CD14-positive monocyte (primary cell): ENCODE measurements around the gene HNRNPC. TPM values are rescaled to one million over a fixed set of nuclear protein-coding genes. Genes with fewer than 3 reads are reported as not detected.

ENCODE experiments used
- DNase-seq, 3 donors: peaks; one replicate each; pipeline ENCODE4 v3.0.0-alpha.2; 2011 to 2022
- H2AFZ ChIP-seq: 2 replicates; pipeline ENCODE4 v1.6.0; 2012; ENCODE audit warnings: mild to moderate bottlenecking, low read depth, low read length, inconsistent platforms; ENCODE audit not compliant: insufficient read depth, poor library complexity, severe bottlenecking
- H3K27ac ChIP-seq, 2 donors: 1 replicate in 1 of 2; 2 replicates in 1 of 2; pipeline ENCODE4 v1.5.1; 2012 to 2013; ENCODE audit warnings: low read length in 2 of 2, control low read depth in 1 of 2, inconsistent platforms in 1 of 2, low read depth in 1 of 2, mild to moderate bottlenecking in 1 of 2
- H3K27me3 ChIP-seq, 2 donors: one replicate each; pipeline versions ENCODE4 v1.6.0 to v1.6.1; 2011 to 2013; ENCODE audit warnings: low read length in 2 of 2; ENCODE audit not compliant: control insufficient read depth in 2 of 2, insufficient read depth in 2 of 2
- H3K36me3 ChIP-seq, 2 donors: replicated peaks in 1 of 2; 1 replicate in 1 of 2; 2 replicates in 1 of 2; pipeline versions ENCODE4 v1.5.1 to v1.6.1; 2012 to 2013; ENCODE audit warnings: low read length in 2 of 2, control low read depth in 1 of 2, inconsistent platforms in 1 of 2, mild to moderate bottlenecking in 1 of 2; ENCODE audit not compliant: insufficient read depth in 2 of 2, control insufficient read depth in 1 of 2
- H3K4me1 ChIP-seq, 2 donors: 1 replicate in 1 of 2; 2 replicates in 1 of 2; pipeline versions ENCODE4 v1.5.1 to v1.6.1; 2012 to 2013; ENCODE audit warnings: low read length in 2 of 2, control low read depth in 1 of 2, inconsistent platforms in 1 of 2, mild to moderate bottlenecking in 1 of 2, moderate library complexity in 1 of 2; ENCODE audit not compliant: insufficient read depth in 2 of 2, control insufficient read depth in 1 of 2
- H3K4me2 ChIP-seq: replicated peaks from 2 replicates; pipeline ENCODE3; 2012; ENCODE audit warnings: low read length, moderate library complexity, mild to moderate bottlenecking; ENCODE audit not compliant: poor library complexity, severe bottlenecking; ENCODE audit errors: extremely low read depth
- H3K4me3 ChIP-seq, 3 experiments: fragments of 200-600 bp in 1 of 3; sonication (generic) in 1 of 3; replicated peaks in 1 of 3; 1 replicate in 2 of 3; 2 replicates in 1 of 3; pipeline ENCODE4 v1.5.1; 2011 to 2013; ENCODE audit warnings: low read length in 3 of 3, mild to moderate bottlenecking in 3 of 3, control low read depth in 2 of 3, low read depth in 2 of 3, inconsistent platforms in 1 of 3, moderate library complexity in 1 of 3
- H3K79me2 ChIP-seq: 2 replicates; pipeline ENCODE4 v1.6.0; 2012; ENCODE audit warnings: mild to moderate bottlenecking, control low read depth, inconsistent platforms, low read length, moderate library complexity; ENCODE audit not compliant: insufficient read depth
- H3K9ac ChIP-seq: 2 replicates; pipeline ENCODE4 v1.6.0; 2017; ENCODE audit warnings: low read length, mild to moderate bottlenecking; ENCODE audit not compliant: insufficient read depth, poor library complexity, severe bottlenecking
- H3K9me3 ChIP-seq, 2 donors: replicated peaks in 1 of 2; 1 replicate in 1 of 2; 2 replicates in 1 of 2; pipeline versions ENCODE4 v1.5.1 to v1.6.1; 2012 to 2013; ENCODE audit warnings: low read length in 2 of 2, control low read depth in 1 of 2; ENCODE audit not compliant: control insufficient read depth in 1 of 2, insufficient read depth in 1 of 2
- H4K20me1 ChIP-seq: 2 replicates; pipeline ENCODE4 v1.6.0; 2012; ENCODE audit warnings: mild to moderate bottlenecking, low read length, control low read depth, moderate library complexity; ENCODE audit not compliant: insufficient read depth
- H3K27ac Mint-ChIP-seq, 7 donors: one replicate each; pipeline ENCODE4 v1.8.0; 2020; ENCODE audit warnings: mild to moderate bottlenecking in 7 of 7, mixed read lengths in 7 of 7, moderate library complexity in 6 of 7, inconsistent platforms in 2 of 7
- H3K27me3 Mint-ChIP-seq, 3 donors: one replicate each; pipeline ENCODE4 v1.8.0; 2021 to 2022; ENCODE audit warnings: low read depth in 3 of 3, mild to moderate bottlenecking in 3 of 3, mixed read lengths in 3 of 3, moderate library complexity in 3 of 3, inconsistent platforms in 1 of 3
- H3K36me3 Mint-ChIP-seq, 2 donors: one replicate each; pipeline ENCODE4 v1.8.0; 2020; ENCODE audit warnings: mixed read lengths in 2 of 2, inconsistent platforms in 1 of 2, mild to moderate bottlenecking in 1 of 2
- H3K4me1 Mint-ChIP-seq: one replicate; pipeline ENCODE4 v1.8.0; 2020; ENCODE audit warnings: mild to moderate bottlenecking, mixed read lengths
- H3K4me3 Mint-ChIP-seq, 2 donors: one replicate each; pipeline ENCODE4 v1.8.0; 2020; ENCODE audit warnings: mild to moderate bottlenecking in 2 of 2, mixed read lengths in 2 of 2, moderate library complexity in 1 of 2
- H3K9me3 Mint-ChIP-seq, 7 donors: one replicate each; pipeline ENCODE4 v1.8.0; 2020 to 2022; ENCODE audit warnings: mixed read lengths in 7 of 7, mild to moderate bottlenecking in 6 of 7, moderate library complexity in 6 of 7, inconsistent platforms in 2 of 7
- WGBS: methylation state at CpG from one replicate; pipeline ENCODE4 v1.1.5; 2013; ENCODE audit warnings: missing lambda C conversion rate; ENCODE audit not compliant: insufficient coverage; 5-methylcytosine and 5-hydroxymethylcytosine counted together
- intact Hi-C, 2 donors: fragments of 100-400 bp; cut with micrococcal nuclease; formaldehyde crosslinking; loops; one replicate each; pipeline versions ENCODE4 v1.15.0 to v1.15.1; 2023
- polyA plus RNA-seq, 3 donors: library from polyadenylated mRNA; depleted of rRNA in 1 of 3; unstranded in 2 of 3; stranded (reverse) in 1 of 3; fragments of 300-500 nt in 2 of 3; fragments of >200 nt in 1 of 3; fragmentation: Illumina TruSeq in 2 of 3; gene quantifications; 1 replicate in 2 of 3; 2 replicates in 1 of 3; pipeline ENCODE4 v1.2.3, GENCODE V29; 2012 to 2021
- TF ChIP-seq, protein P1 (sequence below): fragments of 200-600 bp; IDR thresholded peaks from one replicate; pipeline ENCODE4 v1.8.0; 2022; ENCODE audit warnings: antibody characterized with exemption, mild to moderate bottlenecking

The HNRNPC gene
- polyA plus RNA-seq, 3 donors: 391 to 609 (median 580) TPM

DNA sequence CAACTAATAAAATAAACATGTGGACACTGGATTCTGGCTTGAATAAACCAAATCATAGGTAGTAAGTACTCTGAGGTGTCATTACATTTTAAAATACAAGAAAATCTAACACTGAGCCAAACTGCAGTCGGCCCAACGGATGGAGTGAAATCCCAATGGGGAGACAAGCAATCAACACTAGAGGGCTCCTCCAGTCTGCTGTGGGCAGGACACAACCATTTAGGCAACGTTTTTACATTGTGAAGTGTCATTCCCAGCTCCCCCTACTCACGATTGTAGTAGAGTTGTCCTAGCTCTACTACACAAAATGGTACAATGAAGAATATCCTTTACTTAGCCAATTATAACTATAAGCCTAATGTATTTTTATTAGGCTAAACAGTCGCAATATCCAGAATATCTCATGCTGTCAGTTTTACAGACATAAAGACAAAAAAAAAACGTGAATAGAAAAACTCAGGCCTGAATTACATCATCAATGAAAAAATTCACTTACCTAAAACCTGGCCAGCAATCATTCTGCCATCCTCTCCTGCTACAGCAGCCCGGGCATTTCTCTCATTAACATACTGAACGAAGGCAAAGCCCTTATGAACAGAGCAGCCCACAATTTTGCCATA lies 35.7 kb downstream of the HNRNPC start:
- Histone ChIP-seq H3K4me1 (no peaks in the 10 kb centered on the region), H3K27me3 (no peaks in the 10 kb centered on the region), H3K4me2 (no peak overlapping the region), H3K9me3 (no peaks in the 10 kb centered on the region), H3K9ac (no peak overlapping the region), H3K27ac (no peak overlapping the region), H3K36me3 (peaks cover 76 to 100% of the 10 kb centered on the region in 2 donors), H3K4me3 (no peak overlapping the region), H4K20me1 (peaks cover 100% of the 10 kb centered on the region), H3K79me2 (peaks cover 100% of the 10 kb centered on the region), H2AFZ (no peak overlapping the region)
- Mint-ChIP-seq H3K4me3 (no peak overlapping the region), H3K4me1 (peaks cover 5% of the 10 kb centered on the region), H3K27me3 (no peaks in the 10 kb centered on the region), H3K27ac (peak overlapping the region in 2 of 7 donors; percentile 30 to 76), H3K36me3 (peaks cover 62 to 79% of the 10 kb centered on the region in 2 donors), H3K9me3 (no peaks in the 10 kb centered on the region)
- intact Hi-C loops: no loop called here
- no peak for DNase-seq
- TF ChIP-seq, protein P1, sequence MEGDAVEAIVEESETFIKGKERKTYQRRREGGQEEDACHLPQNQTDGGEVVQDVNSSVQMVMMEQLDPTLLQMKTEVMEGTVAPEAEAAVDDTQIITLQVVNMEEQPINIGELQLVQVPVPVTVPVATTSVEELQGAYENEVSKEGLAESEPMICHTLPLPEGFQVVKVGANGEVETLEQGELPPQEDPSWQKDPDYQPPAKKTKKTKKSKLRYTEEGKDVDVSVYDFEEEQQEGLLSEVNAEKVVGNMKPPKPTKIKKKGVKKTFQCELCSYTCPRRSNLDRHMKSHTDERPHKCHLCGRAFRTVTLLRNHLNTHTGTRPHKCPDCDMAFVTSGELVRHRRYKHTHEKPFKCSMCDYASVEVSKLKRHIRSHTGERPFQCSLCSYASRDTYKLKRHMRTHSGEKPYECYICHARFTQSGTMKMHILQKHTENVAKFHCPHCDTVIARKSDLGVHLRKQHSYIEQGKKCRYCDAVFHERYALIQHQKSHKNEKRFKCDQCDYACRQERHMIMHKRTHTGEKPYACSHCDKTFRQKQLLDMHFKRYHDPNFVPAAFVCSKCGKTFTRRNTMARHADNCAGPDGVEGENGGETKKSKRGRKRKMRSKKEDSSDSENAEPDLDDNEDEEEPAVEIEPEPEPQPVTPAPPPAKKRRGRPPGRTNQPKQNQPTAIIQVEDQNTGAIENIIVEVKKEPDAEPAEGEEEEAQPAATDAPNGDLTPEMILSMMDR: no peak
- WGBS: 82% methylated on average over 4 of the region's 8 CpGs

DNA sequence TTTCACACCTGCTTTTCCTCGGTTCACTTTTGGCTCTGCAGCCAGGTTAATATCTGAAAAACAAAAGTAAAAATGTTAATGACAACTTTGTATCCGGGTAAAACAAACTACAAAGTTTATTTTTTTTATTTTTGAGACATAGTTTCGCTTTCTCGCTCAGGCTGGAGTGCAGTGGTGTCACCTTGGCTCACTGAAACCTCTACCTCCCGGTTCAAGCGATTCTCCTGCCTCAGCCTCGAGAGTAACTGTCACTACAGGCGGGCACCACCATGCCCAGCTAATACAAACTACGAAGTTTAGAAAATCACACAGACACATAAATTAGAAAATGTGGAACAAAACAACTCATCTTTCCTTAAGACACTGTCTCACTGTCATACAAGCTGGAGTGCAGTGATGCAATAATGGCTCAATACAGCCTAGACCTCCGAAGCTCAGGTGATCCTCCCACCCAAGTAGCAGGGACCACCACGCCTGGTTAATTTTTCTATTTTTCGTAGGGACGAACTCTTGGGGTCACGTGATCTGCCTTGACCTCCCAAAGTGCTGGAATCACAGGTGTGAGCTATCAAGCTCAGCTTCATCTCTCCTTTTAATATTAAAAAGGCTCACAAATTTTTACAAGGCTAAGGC lies 38.1 kb downstream of the HNRNPC start:
- TF ChIP-seq, protein P1: no peak
- peaks cover 5% of the 10 kb centered on the region for H3K4me1 Mint-ChIP-seq
- H4K20me1 ChIP-seq: peaks cover 100% of the 10 kb centered on the region
- H2AFZ ChIP-seq: no peak overlapping the region
- H3K27ac Mint-ChIP-seq: peak overlapping the region in 4 of 7 donors; percentile 16 to 75 (median 46)
- intact Hi-C loops: no loop called here
- H3K36me3 ChIP-seq: peaks cover 90 to 100% of the 10 kb centered on the region in 2 donors
- no peak for DNase-seq
- no peak overlapping the region for H3K4me2 ChIP-seq
- H3K36me3 Mint-ChIP-seq: peaks cover 72 to 89% of the 10 kb centered on the region in 2 donors
- WGBS: 88% methylated on average over 7 of the region's 14 CpGs
- no peak overlapping the region for H3K4me3 ChIP-seq
- H3K4me1 ChIP-seq: no peaks in the 10 kb centered on the region
- H3K4me3 Mint-ChIP-seq: no peak overlapping the region
- H3K27me3 ChIP-seq: no peaks in the 10 kb centered on the region
- peaks cover 100% of the 10 kb centered on the region for H3K79me2 ChIP-seq
- H3K27me3 Mint-ChIP-seq: no peaks in the 10 kb centered on the region
- H3K9me3 ChIP-seq: no peaks in the 10 kb centered on the region
- no peak overlapping the region for H3K9ac ChIP-seq
- H3K9me3 Mint-ChIP-seq: no peaks in the 10 kb centered on the region
- peak overlapping the region in 1 of 2 donors; percentile 1 for H3K27ac ChIP-seq
